DMS53 (cell line): ENCODE data around the gene BIRC7.

Experiments
- DNase-seq: peaks from one replicate; lab custom pipeline; 2025; lab: John Stamatoyannopoulos, UW

Gene BIRC7

GRCh38 chr20:63235399-63235983 is at the start of gene BIRC7:
Gene BIRC7 (plus strand): TSS chr20:63235905. CDS start chr20:63236097, 192 bp downstream.
- DNase-seq = no peak

- DNase-seq = no peak
These were observed 49.6 kb upstream of the BIRC7 start for GRCh38 chr20:63186084-63186483.

GRCh38 chr20:63186528-63187316 is 49.0 kb upstream of the BIRC7 start:
- DNase-seq = no peak

- DNase-seq = no peak
These were observed 48.2 kb upstream of the BIRC7 start for GRCh38 chr20:63187338-63188158.

GRCh38 chr20:63188159-63188442 is 47.6 kb upstream of the BIRC7 start:
- no peak for DNase-seq

GRCh38 chr20:63188641-63189321 is 46.9 kb upstream of the BIRC7 start:
- no peak for DNase-seq

- DNase-seq = no peak
These were observed 46.4 kb upstream of the BIRC7 start for GRCh38 chr20:63189322-63189642.

- DNase-seq = no peak
These were observed 45.7 kb upstream of the BIRC7 start for GRCh38 chr20:63189846-63190559.

GRCh38 chr20:63190828-63191227 is 44.9 kb upstream of the BIRC7 start:
- DNase-seq = no peak

GRCh38 chr20:63191400-63191799 is 44.3 kb upstream of the BIRC7 start:
- DNase-seq = peak; percentile 97

GRCh38 chr20:63192721-63193120 is 43.0 kb upstream of the BIRC7 start:
- DNase-seq = no peak

- no peak for DNase-seq
These were observed 41.5 kb upstream of the BIRC7 start for GRCh38 chr20:63194007-63194796.

GRCh38 chr20:63194797-63195173 is 40.9 kb upstream of the BIRC7 start:
- no peak for DNase-seq

GRCh38 chr20:63196768-63197470 is 38.8 kb upstream of the BIRC7 start:
- DNase-seq = no peak

- no peak for DNase-seq
These were observed 37.1 kb upstream of the BIRC7 start for GRCh38 chr20:63198606-63199005.

- DNase-seq = no peak
These were observed 33.7 kb upstream of the BIRC7 start for GRCh38 chr20:63202021-63202420.

GRCh38 chr20:63202811-63203526 is 32.7 kb upstream of the BIRC7 start:
- DNase-seq = no peak

GRCh38 chr20:63204362-63204761 is 31.3 kb upstream of the BIRC7 start:
- DNase-seq = no peak

GRCh38 chr20:63205896-63206295 is 29.8 kb upstream of the BIRC7 start:
- DNase-seq = no peak

- DNase-seq = no peak
These were observed 28.8 kb upstream of the BIRC7 start for GRCh38 chr20:63206878-63207277.
